HG02623 (cell line): ENCODE data around the gene FGF5.
A peak's percentile ranks its signal among the peaks of the same experiment; 100 is the strongest.
"Not testable (repeated sequence)": the region's sequence is repeated elsewhere in the genome, so short reads cannot be mapped to it uniquely, and the experiment has no call there.

Source experiments
- ATAC-seq: cut with Tn5 transposase; IDR thresholded peaks from one replicate; pipeline ENCODE4 v1.9.1; 2021; ENCODE audit warnings: moderate library complexity; ENCODE audit not compliant: unreplicated experiment

The FGF5 gene, protein sequence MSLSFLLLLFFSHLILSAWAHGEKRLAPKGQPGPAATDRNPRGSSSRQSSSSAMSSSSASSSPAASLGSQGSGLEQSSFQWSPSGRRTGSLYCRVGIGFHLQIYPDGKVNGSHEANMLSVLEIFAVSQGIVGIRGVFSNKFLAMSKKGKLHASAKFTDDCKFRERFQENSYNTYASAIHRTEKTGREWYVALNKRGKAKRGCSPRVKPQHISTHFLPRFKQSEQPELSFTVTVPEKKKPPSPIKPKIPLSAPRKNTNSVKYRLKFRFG

DNA sequence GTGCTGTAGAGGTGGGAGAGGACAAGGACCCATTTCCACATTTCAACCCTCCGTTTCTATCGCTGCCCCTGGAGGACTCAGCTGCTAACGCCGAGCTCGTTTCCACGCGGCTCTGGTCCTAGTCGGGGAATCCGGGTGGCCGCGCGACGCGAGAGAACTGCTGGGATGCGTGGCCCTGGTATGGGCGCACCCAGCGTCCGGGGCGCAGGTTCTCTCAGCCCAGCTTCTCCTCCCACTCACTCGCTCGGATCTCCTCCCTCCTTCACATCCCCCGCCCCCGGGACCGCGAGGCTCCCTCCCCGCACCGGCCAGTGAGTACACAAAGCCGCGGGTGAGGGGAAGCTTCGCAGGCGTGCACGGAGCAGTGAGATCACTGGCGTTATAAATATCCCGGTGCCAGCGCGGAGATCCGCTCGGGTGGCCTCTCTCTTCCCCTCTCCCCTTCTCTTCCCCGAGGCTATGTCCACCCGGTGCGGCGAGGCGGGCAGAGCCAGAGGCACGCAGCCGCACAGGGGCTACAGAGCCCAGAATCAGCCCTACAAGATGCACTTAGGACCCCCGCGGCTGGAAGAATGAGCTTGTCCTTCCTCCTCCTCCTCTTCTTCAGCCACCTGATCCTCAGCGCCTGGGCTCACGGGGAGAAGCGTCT, at the start of gene FGF5:
Gene FGF5 (plus strand): TSS at position 412 of the 649 bp plus-strand sequence. CDS start 161 bp downstream, at position 573.
- no peak for ATAC-seq

DNA sequence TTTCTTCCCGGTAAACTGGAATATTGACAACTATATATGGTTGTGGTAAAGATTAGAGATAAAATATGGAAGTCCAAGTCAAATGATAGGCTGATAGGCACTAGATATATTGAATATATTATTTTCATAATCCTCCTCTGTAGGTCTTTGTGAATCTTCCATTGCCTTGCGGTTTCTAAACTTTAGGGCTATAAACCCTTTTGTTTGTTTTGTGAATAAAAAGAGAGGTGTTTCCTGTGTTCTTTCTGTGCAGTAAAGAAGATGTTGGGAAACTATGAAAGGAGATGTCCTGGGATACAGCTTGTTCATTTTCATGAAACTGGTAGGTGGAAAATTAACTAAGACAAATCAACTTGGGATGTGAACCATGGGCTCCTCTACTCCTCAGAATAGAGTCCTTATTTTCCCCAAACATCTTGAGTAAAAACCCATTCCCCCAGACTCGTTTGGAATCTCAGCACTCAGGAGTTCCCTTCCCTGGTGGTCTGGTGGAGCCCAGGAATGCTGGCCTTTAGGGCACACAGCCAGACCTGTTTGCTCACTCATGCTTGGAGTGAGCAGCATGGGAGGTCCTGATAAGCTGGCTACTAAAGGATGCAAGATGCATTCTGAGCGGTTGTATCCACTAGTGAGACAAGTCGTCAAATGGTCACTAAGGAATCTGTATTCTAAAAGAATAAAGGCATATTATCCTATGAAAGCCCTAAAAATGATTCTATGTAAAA, 47.0 kb upstream of the FGF5 start:
- no peak for ATAC-seq

DNA sequence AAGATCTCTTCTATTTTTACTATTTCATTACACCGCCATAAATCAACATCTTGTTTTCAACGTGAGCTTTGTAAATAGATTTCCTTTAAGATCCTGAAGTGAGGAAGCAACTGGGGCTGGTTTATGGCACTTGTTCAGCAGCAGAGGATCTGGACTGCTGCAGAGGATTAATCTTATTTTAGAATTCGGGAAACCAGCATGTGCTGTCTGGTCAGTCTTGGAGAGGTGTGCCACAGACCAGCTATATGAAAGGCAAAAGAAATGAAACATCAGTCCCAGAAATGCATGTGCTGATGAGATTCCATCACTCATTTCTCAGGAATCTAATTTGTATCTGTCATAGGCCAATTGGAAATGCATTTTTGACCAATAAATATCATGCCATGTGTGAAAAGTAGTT, 45.8 kb upstream of the FGF5 start:
- ATAC-seq, result no peak

DNA sequence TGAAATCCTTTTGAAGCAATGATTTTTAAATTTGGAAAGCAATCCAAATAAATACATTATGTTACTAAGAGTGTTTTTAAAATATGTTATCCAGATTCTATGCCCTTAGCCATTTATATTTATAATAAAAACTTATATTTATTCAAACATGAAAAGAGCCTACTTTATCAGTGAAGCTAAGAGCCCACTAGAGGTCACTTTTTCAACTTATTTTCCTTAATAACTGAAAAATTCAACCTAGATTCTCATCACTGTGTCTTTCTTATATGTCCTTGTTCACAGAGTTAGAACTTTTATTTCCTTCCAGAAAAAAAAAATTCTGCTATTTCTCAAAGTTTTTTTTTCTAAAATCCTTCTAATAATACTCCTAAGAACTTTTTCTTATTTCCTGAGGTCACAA, 45.3 kb upstream of the FGF5 start:
- no peak for ATAC-seq

DNA sequence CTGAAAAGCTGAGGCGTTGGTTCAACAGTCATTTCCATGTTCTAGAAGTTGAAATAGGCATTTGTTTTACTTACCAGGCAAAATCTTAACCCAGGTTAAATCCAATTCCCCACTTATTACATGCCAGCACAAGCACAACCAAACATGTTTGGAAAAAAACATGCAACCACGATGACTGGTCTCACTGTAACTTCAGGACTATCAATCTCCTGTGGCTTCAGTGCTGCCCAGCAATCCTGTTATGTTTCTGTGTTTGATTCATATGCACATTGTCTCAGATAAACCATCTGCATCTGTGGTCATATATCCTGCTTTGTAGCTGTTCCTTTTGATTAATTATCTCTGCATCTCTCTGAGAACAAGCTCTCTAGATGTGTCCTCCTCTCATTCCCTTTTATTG, 40.9 kb upstream of the FGF5 start:
- ATAC-seq, result no peak

DNA sequence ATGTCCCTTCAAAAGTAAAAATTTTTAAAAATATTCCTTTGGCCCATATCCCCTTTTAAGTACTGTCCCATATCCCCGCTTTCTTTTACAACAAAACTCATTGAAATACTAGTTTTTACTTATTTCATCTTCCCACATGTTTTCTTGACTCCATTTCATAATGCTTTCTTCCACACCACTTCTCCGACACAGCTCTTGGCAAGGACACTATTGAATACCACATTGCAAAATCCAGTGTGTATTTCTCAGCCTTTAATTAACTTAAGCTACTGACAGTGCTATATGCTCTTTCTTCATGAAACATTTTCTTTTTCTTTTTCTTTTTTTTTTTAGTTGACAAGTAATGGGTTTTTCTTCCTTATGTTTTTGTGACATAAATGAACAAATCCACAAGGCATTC, 40.4 kb upstream of the FGF5 start:
- no peak for ATAC-seq

DNA sequence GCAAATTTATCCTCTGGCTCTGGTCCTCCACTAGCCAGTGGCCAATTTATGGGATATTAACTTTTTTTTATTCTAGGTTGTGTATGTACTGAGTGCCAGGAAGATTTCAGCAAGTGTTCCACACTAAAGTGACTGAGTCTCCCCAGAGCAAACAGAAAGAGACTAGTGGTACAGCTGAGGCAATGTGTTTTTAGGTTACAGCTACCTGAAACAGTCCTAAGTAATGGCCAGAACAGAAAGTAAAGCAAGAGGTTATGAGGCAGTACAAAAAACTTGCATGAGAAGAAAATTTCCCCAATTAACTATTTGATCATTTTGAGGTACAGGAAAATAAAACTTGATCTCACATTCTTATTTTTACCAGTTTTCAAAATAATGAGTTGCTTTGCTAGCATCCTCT, 38.0 kb upstream of the FGF5 start:
- peak; percentile 38 for ATAC-seq

DNA sequence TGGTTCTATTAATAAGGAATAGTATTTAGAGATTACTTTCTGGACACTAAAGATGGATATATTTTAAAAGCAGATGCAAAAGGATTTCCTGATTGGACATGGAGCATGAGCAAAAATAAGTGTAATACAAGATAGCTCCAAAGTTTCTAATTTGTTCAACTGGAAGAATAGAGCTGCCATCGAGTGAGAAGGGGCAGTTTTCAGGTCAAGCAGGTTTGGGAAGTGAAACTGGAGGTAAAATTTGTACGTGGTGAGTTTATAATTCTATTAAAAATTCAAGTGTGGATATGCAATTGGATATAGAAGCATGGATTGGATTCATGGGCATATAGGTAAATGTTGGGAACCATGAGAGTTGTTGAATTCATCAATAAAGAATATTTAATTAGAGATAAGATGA, 37.3 kb upstream of the FGF5 start:
- peak; percentile 16 for ATAC-seq

DNA sequence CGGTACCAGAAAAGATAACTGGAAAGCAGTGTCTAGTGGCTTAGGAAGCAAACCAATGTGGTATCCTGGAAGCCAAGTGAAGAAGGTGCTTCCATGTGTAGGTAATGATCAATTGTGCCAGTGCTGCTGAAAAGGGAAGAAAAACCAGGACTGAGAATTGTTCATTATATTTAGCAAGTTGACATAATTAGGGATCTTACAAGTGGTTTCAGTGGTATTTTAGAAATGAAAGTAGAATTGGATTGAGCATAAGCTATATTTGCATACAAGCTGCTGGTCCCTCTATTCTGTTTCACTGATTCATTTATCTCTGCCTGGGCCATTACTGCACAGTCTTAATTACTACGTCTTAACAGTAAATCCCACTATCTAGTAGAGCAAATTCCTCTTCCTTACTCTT, 36.9 kb upstream of the FGF5 start:
- peak; percentile 74 for ATAC-seq

DNA sequence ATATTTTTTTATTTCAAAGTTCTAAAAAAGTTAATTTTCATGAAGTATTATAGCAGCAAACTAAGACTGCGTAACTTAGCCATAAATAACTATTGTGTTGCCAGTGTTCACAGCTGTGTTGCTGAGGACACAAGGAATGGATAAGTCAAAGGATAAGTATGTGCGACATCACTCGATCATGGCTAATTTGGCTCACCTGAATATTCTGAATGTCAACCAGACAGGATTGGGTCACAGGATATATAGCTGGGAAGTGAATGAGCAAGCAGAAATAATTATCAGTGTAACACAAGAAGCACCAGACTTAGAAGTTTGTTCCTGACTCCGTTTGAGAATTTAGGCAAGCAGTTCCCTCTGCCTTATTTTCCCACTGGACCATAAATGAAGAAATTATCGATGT, 35.3 kb upstream of the FGF5 start:
- ATAC-seq, result no peak

DNA sequence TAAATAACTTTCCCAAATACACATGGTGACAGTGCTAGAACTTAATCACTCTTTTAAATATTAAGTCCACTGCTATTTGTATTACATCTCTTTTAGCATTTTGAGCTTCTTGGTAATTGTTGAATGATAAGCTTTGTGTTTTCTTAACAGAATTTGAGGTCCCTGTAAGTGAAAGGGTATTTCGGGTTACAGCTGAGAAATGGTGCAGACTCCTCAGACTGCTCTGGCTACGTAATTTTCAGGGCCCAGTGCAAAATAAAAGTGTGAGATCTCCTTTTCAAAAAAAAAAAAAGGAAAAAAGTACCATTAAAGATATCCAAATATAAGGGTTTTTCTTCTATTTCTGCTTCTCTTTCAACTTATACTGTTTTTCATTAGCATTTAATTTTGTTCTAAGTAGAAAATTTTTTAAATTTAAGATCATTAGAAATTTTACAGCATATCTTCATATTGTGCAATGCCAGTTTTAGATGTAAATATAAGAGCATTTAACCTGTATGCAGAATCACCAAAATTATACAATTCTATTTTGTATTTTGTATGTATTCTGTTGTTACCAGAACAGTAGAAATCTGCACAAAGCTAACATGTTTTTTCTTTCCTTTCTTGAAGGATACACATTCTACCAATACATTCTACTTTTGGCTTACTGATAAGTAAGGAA, 33.6 kb upstream of the FGF5 start:
- no peak for ATAC-seq

DNA sequence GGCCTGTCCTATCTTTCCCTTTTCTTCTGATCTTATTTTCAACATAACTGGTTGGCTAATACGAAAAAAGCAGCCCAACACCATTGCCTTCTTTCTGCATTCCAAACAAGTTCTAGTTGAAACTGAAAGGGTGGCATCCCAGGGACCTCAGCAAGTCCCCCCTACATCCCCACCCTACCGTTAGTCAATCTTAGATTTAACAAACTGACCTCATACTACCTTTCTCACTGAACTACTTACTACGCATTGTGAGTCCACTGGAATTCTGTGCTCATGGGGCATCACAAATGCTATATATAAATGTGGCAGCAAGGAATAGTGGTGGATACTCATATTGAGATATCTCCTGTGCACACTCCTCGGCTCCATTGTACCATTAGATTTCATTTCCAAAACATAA, 33.1 kb upstream of the FGF5 start:
- no peak for ATAC-seq

DNA sequence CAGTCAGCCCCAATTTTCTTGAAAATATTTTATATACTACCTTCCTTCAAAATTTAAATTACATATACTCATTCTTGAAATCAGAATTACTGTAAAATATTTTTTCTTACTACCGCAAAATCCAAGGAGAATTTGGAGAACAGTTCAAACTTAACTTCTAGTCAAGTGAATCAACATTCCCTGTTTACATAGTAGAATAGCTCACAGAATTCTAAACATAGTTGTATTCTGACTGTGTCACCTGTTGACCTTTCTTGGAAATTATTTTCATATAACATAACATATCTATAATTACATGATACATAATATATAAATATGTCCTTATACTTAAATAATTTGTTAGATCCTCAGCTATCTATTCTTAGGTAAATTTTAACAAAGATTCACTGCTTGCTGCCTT, 31.0 kb upstream of the FGF5 start:
- ATAC-seq, result no peak

DNA sequence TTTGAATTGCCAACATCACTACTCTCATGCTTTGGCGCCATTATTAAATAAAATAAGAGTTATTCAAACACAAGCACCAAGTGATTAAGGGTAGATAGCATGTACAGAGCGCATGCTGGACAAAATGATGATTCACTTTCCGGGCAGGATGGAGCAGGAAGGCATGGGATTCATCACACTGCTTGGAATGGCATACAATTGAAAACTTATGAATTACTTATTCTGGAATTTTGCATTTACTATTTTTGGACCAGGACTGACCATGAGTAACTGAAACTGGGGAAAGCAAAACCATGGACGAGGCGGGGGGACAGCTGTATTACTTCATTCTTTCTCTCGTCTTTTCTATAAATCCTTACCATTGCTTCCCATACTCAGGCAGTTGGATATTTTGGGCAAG, 28.5 kb upstream of the FGF5 start:
- ATAC-seq, result no peak

DNA sequence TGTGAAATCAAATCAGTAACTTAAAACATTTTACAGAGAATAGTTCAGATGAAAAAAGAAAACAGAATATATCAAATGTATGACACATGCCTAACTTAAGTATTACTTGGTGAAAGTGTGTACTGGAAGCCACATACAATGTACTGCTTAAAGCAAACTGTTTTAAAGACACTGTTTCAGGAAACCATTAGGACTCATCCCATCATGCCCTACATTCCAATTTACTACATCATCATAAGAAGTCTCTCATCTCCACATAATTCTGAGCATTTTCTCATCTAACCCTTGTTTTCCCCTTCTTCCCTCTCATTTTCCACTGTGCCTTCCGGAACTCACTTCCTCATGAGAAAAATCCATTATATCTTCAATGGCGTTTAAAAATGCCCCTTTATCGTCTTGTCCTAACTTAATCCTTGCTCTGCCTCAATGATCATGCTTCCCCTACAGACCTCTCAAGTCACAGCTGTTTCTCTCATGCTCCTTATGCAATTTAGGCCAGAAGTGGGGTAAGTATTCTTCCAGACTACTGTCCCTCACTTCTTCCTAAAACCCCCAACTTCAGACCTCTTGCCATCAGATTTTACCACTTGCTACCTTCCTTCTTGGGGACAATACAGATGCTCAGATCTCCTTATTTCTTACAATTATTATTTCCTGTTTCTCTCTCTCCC, 26.8 kb upstream of the FGF5 start:
- no peak for ATAC-seq

DNA sequence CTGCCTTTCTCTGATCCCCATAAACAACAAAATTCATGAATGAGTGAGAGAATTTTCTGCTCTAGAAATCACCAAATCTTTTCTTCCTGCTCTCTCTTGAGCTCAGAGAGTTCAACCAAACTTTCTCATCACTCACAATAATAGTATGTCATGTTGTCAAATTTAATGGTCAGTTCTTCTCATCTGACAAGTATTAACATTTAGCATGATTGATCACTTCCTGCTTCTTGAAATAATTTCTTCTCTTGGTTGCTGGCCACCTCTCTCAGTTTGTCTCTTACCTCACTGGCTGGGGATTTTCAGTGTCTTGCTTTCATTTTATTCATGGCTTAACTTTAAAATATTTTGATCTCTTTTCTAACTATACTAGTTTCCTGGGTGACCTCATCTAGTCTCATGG, 25.5 kb upstream of the FGF5 start:
- no peak for ATAC-seq

DNA sequence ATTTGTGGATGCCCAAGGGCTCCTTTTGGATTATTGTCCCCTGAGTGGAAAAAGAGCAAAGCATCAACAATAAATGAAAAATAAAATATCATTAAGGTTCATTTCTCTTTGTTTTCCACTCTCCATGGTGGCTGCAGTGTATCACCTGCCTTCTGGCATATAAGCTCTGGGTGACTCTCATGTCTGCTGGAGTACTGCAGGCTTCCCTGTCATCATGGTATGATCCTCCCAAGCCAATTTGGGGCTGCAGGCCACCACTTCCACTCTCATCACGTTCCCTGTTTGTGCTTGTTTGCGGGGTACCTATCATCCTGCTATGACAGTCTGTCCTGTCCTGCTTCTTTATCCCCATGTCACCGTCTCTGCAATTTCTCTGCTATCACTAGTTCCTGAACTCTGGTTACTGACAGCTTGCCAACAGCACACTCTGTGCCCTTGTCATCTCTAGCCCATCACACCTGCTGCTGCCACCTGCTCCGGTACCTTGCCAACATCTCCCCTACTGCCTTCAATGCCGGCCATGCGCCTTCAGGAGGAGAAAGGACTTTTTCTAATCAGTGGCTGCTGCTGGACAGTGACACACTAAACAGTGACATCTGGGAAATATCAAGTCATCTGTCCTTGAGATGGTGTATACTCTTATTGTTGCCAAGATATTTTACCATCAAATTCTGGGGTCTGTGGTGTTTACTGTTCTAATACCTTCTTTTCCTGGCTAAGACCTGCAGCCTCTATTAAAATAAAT, 23.0 kb upstream of the FGF5 start:
- no peak for ATAC-seq

DNA sequence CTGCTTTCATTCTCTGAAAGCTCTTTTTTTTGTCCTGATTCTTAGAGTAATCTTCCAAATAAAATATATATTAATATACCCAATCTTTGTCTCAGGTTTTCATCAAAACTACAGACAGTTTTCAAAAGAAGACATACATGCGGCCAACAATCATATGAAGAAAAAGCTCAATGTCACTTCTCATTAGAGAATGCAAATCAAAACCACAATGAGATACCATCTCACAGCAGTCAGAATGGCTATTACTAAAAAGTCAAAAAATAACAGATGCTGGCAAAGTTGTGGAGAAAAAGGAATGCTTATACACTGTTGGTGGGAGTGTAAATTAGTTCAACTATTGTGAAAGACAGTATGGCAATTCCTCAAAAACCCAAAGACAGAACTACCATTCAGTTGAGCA, 19.0 kb upstream of the FGF5 start:
- ATAC-seq, result not testable (repeated sequence)

DNA sequence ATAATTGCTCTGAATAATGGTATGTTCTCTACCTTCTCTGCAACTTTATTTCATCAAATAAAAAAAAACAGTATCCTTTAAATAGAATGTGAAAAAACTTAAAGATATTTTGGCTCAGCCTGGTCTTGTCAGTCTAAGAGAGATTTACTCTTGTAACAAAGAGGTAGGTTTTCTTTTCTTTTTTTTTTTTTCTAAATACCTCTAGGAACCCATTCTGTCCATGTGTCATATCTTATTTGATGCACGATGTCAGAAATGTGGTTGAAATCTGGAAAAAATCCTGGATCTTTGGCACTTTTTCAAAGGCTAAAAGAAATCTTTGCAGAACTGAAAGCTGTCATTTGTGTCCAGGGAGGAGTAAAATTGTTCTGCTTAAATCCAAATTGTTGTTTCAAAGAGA, 17.3 kb upstream of the FGF5 start:
- ATAC-seq, result no peak

DNA sequence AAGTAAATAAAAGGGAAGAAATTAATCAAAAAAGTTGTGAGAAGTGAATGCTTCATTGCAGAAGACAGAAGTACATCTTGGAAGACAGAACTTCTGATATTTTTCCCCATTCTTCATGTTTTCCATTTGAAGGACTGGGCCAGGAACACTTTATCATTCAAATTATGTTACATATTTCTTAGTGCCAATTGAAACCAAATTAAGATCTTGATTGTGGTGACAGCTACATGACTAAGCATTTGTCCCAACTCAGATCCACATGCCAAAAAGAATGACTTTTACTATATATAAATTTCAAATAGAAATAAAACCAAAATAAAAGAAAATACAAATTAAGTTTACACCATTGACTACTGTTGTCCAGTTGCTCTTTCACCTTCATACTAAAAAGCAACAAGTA, 14.0 kb upstream of the FGF5 start:
- no peak for ATAC-seq

DNA sequence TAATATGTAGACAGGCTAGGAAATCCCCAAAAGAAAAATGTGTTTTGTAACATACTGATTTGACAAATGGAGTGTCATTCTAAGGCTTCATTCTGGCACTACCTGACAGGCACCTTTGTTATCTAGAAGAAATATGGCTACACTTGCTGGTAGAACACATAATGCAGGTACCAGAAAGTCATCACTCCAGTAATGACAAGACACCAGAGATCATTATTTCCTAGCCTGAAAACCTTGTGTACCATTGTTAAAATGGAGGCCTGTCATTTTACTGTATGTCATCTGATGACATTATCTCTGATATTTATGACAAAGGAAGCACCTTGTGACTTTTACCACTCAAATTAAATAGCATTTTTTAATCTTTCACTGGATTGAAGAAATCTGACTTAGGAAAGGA, 13.5 kb upstream of the FGF5 start:
- no peak for ATAC-seq
